ENCODE data around the gene SCUBE2.

SCUBE2 gene

GRCh38 chr11:9091044-9091922, at the start of gene SCUBE2:
TSS of gene SCUBE2 (minus strand) at chr11:9091599. CDS start at chr11:9091528, 71 bp downstream.
- peak within 1 kb of the TSS; percentile 50 for H3K4me3 ChIP-seq (ENCODE audit: low read depth, low read length)
- in situ Hi-C loops (cut with HindIII; ENCODE audit: low pct_ligation_motif_present, low sequenced_read_pairs): no loop called here
- no peak for TF ChIP-seq CTCF (IDR thresholded peaks at IDR 0.05; ENCODE audit: low read depth, low read length, missing control alignments)
- H3K36me3 ChIP-seq (replicated peaks): no peaks in the 10 kb centered on the region
- no peak for DNase-seq
- H3K27me3 ChIP-seq (replicated peaks): no peaks in the 10 kb centered on the region
- no peak within 1 kb of the TSS for H3K27ac ChIP-seq

- DNase-seq: no peak
- no peaks in the 10 kb centered on the region for H3K27me3 ChIP-seq (replicated peaks)
- H3K4me3 ChIP-seq (ENCODE audit: low read depth, low read length): no peak overlapping the region
- no peak for TF ChIP-seq CTCF (IDR thresholded peaks at IDR 0.05; ENCODE audit: low read depth, low read length, missing control alignments)
- in situ Hi-C loops (cut with HindIII; ENCODE audit: low pct_ligation_motif_present, low sequenced_read_pairs): no loop called here
- H3K36me3 ChIP-seq (replicated peaks): peaks cover 71% of the 10 kb centered on the region
- no peak overlapping the region for H3K27ac ChIP-seq
Measured at GRCh38 chr11:9141186-9141585, 49.8 kb upstream of the SCUBE2 start.

- TF ChIP-seq CTCF (IDR thresholded peaks at IDR 0.05; ENCODE audit: low read depth, low read length, missing control alignments): no peak
- H3K4me3 ChIP-seq (ENCODE audit: low read depth, low read length): no peak overlapping the region
- in situ Hi-C loops (cut with HindIII; ENCODE audit: low pct_ligation_motif_present, low sequenced_read_pairs): no loop called here
- no peak for DNase-seq
- H3K36me3 ChIP-seq (replicated peaks): peaks cover 61% of the 10 kb centered on the region
- no peaks in the 10 kb centered on the region for H3K27me3 ChIP-seq (replicated peaks)
- H3K27ac ChIP-seq: no peak overlapping the region
Measured at GRCh38 chr11:9139628-9140357, 48.4 kb upstream of the SCUBE2 start.

GRCh38 chr11:9138612-9139579, 47.5 kb upstream of the SCUBE2 start:
- in situ Hi-C loops (cut with HindIII; ENCODE audit: low pct_ligation_motif_present, low sequenced_read_pairs): no loop called here
- no peak for TF ChIP-seq CTCF (IDR thresholded peaks at IDR 0.05; ENCODE audit: low read depth, low read length, missing control alignments)
- DNase-seq: peak; percentile 82
- Histone ChIP-seq H3K4me3 (ENCODE audit: low read depth, low read length) (no peak overlapping the region), H3K36me3 (replicated peaks) (peaks cover 54% of the 10 kb centered on the region), H3K27me3 (replicated peaks) (no peaks in the 10 kb centered on the region), H3K27ac (no peak overlapping the region)

GRCh38 chr11:9138133-9138453, 46.7 kb upstream of the SCUBE2 start:
- Histone ChIP-seq H3K36me3 (replicated peaks) (peaks cover 49% of the 10 kb centered on the region), H3K4me3 (ENCODE audit: low read depth, low read length) (no peak overlapping the region), H3K27ac (no peak overlapping the region), H3K27me3 (replicated peaks) (no peaks in the 10 kb centered on the region)
- no peak for DNase-seq
- no peak for TF ChIP-seq CTCF (IDR thresholded peaks at IDR 0.05; ENCODE audit: low read depth, low read length, missing control alignments)
- in situ Hi-C loops (cut with HindIII; ENCODE audit: low pct_ligation_motif_present, low sequenced_read_pairs): no loop called here
